Colonic mucosa (tissue), 4 donors: ENCODE measurements around the gene POLR3H. TPM values are rescaled to one million over a fixed set of nuclear protein-coding genes. Genes with fewer than 3 reads are reported as not detected.

Experiments
- DNase-seq: peaks from one replicate; pipeline ENCODE4 v3.0.0-alpha.2; 2020
- H3K27ac ChIP-seq: fragments of 200-600 bp; one replicate; pipeline ENCODE4 v1.8.0; 2021
- H3K27me3 ChIP-seq: fragments of 200-600 bp; one replicate; pipeline ENCODE4 v1.8.0; 2021
- H3K36me3 ChIP-seq: fragments of 200-600 bp; one replicate; pipeline ENCODE4 v1.8.0; 2021
- H3K4me1 ChIP-seq: fragments of 200-600 bp; one replicate; pipeline ENCODE4 v1.8.0; 2021; ENCODE audit warnings: mild to moderate bottlenecking
- H3K4me3 ChIP-seq: fragments of 200-600 bp; one replicate; pipeline ENCODE4 v1.8.0; 2021
- H3K9ac ChIP-seq, 2 donors: one replicate each; pipeline ENCODE4 v1.7.0; 2013; ENCODE audit warnings: control low read depth in 2 of 2, low read depth in 2 of 2, low read length in 2 of 2
- H3K9me3 ChIP-seq: fragments of 200-600 bp; one replicate; pipeline ENCODE4 v1.8.0; 2021
- intact Hi-C: fragments of 100-400 bp; cut with DNase I; formaldehyde crosslinking; loops from one replicate; pipeline ENCODE4 v1.14.1; 2022
- total RNA-seq, 2 donors: library from RNA; stranded (reverse); fragmentation: NEBNext Ultra II Directional in 1 of 2; extraction: Animal tissue kit (Norgen Biotek cat#: 25700) in 1 of 2; gene quantifications; one replicate each; pipeline ENCODE4 v1.2.1, GENCODE V29; 2021
- TF ChIP-seq, protein P1 (sequence below): fragments of 200-600 bp; IDR thresholded peaks from one replicate; pipeline ENCODE4 v1.8.0; 2022; ENCODE audit warnings: antibody characterized with exemption, mild to moderate bottlenecking
- donor health status: healthy.
- donor health status: DM: no; HTN: no; CAD: no.
- donor health status: DM: no; HTN: no; CAD: no.

Gene POLR3H
- total RNA-seq, 2 donors from 2014 or later = 9.2 to 20.0 TPM

DNA sequence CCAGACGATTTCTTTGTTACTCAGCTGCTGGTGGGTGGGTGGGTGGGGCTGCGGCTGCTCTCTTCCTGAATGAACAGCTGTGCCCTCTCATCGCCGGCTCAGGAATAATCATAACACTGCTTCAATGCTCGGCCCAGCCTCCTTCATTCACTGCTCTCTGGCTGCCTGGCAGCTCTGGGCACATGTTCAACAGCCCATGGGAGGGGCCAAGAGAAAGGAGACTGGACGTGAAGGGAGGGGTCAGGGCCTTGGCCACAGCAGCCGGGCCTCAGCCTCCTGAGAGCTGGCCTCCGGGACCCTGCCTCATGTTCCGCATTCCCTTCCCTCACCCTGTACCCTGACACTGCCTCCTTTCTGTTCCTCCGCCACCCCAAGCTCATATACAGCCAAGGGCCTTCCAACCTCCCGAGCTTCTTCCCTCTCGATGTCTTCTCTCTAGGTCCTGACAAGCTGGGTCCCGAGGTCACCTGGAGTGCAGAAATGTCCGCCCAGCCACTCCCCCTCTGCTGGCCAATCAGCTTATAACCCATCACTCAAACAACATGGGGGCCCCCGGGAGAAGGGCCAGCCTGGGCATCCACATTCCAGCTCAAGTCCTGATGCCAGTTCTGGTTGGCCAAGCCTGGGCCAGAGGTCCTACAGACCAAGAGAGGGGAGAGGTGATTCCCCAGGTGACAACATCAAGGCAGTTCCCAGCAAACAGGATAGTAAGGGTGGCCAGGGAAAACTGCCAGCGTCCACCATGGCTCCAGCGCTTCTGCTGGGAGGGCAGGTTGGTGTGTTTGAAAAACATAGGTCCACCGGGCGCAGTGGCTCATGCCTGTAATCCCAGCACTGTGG is 13.4 kb upstream of the POLR3H start:
- no peaks in the 10 kb centered on the region for H3K4me1 ChIP-seq
- intact Hi-C loops = no loop called here
- TF ChIP-seq, protein P1, sequence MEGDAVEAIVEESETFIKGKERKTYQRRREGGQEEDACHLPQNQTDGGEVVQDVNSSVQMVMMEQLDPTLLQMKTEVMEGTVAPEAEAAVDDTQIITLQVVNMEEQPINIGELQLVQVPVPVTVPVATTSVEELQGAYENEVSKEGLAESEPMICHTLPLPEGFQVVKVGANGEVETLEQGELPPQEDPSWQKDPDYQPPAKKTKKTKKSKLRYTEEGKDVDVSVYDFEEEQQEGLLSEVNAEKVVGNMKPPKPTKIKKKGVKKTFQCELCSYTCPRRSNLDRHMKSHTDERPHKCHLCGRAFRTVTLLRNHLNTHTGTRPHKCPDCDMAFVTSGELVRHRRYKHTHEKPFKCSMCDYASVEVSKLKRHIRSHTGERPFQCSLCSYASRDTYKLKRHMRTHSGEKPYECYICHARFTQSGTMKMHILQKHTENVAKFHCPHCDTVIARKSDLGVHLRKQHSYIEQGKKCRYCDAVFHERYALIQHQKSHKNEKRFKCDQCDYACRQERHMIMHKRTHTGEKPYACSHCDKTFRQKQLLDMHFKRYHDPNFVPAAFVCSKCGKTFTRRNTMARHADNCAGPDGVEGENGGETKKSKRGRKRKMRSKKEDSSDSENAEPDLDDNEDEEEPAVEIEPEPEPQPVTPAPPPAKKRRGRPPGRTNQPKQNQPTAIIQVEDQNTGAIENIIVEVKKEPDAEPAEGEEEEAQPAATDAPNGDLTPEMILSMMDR = no peak
- no peaks in the 10 kb centered on the region for H3K9me3 ChIP-seq
- DNase-seq = peak; percentile 64
- no peak overlapping the region for H3K4me3 ChIP-seq
- no peaks in the 10 kb centered on the region for H3K27me3 ChIP-seq
- H3K27ac ChIP-seq = peak overlapping the region; percentile 40
- no peaks in the 10 kb centered on the region for H3K36me3 ChIP-seq
- no peak overlapping the region for H3K9ac ChIP-seq

DNA sequence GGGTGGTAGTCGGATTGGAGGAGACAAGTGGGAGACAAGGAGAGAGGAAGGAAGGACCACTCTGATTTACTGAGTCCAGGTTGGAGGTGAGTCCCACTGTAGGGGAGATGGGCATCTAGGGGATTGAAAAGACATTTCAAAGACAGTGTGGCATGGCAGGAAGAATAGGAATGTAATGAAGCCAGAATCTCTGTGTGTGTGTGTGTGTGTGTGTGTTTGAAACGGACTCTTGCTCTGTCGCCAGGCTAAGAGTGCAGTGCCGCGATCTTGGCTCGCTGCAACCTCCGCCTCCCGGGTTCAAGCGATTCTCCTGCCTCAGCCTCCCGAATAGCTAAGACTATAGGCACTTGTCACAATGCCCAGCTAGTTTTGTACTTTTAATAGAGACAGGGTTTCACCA is 12.3 kb upstream of the POLR3H start:
- H3K9me3 ChIP-seq = no peaks in the 10 kb centered on the region
- no peak overlapping the region for H3K27ac ChIP-seq
- TF ChIP-seq, protein P1 = no peak
- no peak overlapping the region for H3K9ac ChIP-seq
- no peak for DNase-seq
- no peaks in the 10 kb centered on the region for H3K4me1 ChIP-seq
- no peak overlapping the region for H3K4me3 ChIP-seq
- no peaks in the 10 kb centered on the region for H3K27me3 ChIP-seq
- H3K36me3 ChIP-seq = no peaks in the 10 kb centered on the region
- intact Hi-C loops = no loop called here

DNA sequence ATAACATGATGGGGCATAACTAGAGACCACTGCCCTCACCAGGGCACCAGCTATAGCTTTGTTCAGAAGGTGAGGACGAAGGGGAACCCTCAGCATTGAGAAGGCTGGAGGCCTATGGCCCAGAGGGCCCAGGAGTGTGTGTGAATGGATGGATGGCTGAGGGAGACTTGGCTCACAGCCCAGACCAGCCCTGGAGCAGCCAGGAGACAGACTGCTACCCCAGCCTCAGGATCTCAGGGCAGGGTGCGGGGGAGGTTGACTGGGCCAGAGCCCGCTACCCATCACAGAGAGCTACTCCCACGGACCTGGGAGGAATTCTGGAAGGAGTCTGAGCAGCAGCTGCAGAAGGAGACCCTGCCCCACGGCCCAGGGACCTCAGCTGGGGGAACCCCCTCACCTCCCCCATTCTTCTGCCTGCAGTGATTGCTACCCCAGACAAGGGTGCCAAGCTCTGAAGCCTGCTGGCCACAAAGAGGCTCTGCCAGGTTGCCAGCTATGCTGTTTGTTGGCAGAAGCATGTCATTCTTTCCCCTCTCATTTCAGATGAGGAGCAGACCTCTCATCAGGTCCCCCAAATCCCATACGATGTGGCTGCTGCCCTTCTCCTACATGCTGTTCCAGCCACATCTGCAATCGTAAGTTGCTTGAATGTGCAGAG is 11.2 kb upstream of the POLR3H start:
- TF ChIP-seq, protein P1 = no peak
- H3K9me3 ChIP-seq = no peaks in the 10 kb centered on the region
- no peak overlapping the region for H3K4me3 ChIP-seq
- no peaks in the 10 kb centered on the region for H3K4me1 ChIP-seq
- intact Hi-C loops = no loop called here
- no peak for DNase-seq
- H3K9ac ChIP-seq = no peak overlapping the region
- no peak overlapping the region for H3K27ac ChIP-seq
- no peaks in the 10 kb centered on the region for H3K36me3 ChIP-seq
- no peaks in the 10 kb centered on the region for H3K27me3 ChIP-seq

DNA sequence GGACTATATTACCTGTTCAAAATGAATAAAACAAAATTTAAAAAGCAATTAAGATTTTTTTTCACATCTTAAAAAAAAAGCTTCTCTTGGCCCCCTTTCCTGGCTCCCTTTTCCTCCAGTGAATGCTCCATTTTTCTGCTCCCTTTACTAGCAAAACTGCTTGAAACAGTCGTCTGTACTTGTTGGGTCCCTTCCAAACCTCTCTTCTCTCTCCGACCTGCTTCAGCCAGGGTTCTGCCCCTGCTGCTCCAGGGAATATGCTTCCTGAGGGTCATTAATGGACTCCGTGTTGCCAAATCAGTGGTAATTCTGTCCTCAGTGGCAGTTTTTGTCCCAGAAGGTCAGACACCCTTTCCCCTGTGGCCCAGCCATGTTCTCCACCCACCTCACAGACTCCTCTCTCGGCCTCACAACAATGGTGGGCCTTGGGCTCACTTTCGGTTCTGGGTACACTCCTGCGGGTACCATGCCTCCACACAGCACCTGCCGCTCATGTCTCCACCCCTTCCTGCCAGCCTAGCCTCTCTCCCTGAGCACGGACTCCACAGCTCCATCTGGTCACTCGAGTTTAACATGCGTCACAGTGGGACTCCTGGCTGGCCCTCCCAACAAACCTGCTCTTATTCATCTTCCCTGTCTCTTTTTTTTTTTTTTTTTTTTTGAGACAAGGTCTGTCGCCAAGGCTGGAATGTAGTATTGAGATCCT is 7.8 kb upstream of the POLR3H start:
- DNase-seq = no peak
- H3K4me3 ChIP-seq = no peak overlapping the region
- H3K27me3 ChIP-seq = no peaks in the 10 kb centered on the region
- intact Hi-C loops = no loop called here
- TF ChIP-seq, protein P1 = no peak
- H3K4me1 ChIP-seq = no peaks in the 10 kb centered on the region
- H3K27ac ChIP-seq = no peak overlapping the region
- no peaks in the 10 kb centered on the region for H3K9me3 ChIP-seq
- no peak overlapping the region for H3K9ac ChIP-seq
- H3K36me3 ChIP-seq = no peaks in the 10 kb centered on the region

DNA sequence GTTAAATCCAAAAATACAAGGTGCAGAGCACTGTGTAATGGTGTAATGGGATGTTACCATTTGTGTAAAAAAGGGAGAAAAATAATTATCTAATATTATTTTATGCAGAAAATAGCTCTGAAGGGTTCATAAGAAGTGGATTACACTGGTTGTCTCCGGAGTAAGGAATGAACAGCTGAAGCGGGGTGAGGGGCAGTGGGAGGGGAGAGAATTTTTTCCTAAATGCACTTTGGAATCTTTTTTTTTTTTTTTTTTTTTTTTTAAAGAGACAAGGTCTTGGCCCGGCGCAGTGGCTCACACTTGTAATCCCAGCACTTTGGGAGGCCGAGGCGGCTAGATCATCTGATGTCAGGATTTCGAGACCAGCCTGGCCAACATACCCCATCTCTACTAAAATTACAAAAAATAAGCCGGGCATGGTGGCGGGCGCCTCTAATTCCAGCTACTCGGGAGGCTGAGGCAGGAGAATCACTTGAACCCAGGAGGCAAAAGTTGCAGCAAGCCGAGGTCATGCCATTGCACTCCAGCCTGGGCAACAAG is 6.8 kb upstream of the POLR3H start:
- TF ChIP-seq, protein P1 = no peak
- DNase-seq = no peak
- Histone ChIP-seq H3K4me3 (no peak overlapping the region), H3K36me3 (no peaks in the 10 kb centered on the region), H3K9ac (no peak overlapping the region), H3K27ac (no peak overlapping the region), H3K9me3 (no peaks in the 10 kb centered on the region), H3K27me3 (no peaks in the 10 kb centered on the region), H3K4me1 (no peaks in the 10 kb centered on the region)
- intact Hi-C loops = no loop called here
